Sigmoid colon (tissue), 4 donors: Measurements from ENCODE around the gene COL4A5.

Source experiments
- EP300 ChIP-seq, 4 donors: sonication (generic); formaldehyde crosslinking; IDR thresholded peaks; one replicate each; pipeline ENCODE4 v1.6.1; 2017; ENCODE audit warnings: antibody characterized with exemption in 4 of 4
- POLR2A ChIP-seq, 2 donors: fragments of 450-650 bp; IDR thresholded peaks; one replicate each; pipeline ENCODE4 v1.6.1; 2016; ENCODE audit warnings: antibody characterized with exemption in 2 of 2, mild to moderate bottlenecking in 2 of 2, moderate library complexity in 2 of 2
- POLR2AphosphoS5 ChIP-seq, 4 donors: sonication (generic); formaldehyde crosslinking; IDR thresholded peaks; one replicate each; pipeline ENCODE4 v1.6.1; 2017; ENCODE audit warnings: antibody characterized with exemption in 4 of 4
- TF ChIP-seq, protein P1 (sequence below), 4 experiments: fragments of 450-650 bp in 3 of 4; fragments of 200-600 bp in 1 of 4; IDR thresholded peaks; one replicate each; pipeline ENCODE4 v1.5.1; 2016 to 2019; ENCODE audit warnings: antibody characterized with exemption in 4 of 4, mild to moderate bottlenecking in 3 of 4, moderate library complexity in 2 of 4

DNA sequence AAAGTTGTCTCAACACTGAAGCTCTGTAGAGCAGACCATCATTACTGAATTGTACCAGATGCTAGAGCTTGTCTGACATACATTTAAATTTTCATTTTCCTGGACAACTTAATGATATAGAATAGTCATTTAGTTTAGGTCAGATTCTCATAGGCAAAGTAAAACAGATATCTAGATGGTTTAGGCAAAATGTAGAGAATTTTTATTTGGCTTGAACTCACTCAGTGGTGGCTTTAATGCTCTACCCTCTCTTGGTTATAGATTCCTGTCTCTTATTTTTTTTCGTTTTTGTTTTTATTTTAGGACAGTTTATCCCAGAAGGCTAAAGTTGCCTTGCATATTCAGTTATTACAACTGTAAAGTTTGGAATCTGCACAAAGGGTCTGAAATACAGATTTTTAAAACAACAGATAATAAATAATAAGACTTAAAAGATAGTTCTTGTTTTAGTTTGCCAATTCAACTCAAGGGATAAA, 300.7 kb downstream of the COL4A5 start:
- TF ChIP-seq POLR2AphosphoS5 (IDR thresholded peaks at IDR 0.05) (no peak), POLR2A (IDR thresholded peaks at IDR 0.05) (no peak), EP300 (IDR thresholded peaks at IDR 0.05) (no peak)
- TF ChIP-seq, protein P1, sequence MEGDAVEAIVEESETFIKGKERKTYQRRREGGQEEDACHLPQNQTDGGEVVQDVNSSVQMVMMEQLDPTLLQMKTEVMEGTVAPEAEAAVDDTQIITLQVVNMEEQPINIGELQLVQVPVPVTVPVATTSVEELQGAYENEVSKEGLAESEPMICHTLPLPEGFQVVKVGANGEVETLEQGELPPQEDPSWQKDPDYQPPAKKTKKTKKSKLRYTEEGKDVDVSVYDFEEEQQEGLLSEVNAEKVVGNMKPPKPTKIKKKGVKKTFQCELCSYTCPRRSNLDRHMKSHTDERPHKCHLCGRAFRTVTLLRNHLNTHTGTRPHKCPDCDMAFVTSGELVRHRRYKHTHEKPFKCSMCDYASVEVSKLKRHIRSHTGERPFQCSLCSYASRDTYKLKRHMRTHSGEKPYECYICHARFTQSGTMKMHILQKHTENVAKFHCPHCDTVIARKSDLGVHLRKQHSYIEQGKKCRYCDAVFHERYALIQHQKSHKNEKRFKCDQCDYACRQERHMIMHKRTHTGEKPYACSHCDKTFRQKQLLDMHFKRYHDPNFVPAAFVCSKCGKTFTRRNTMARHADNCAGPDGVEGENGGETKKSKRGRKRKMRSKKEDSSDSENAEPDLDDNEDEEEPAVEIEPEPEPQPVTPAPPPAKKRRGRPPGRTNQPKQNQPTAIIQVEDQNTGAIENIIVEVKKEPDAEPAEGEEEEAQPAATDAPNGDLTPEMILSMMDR (IDR thresholded peaks at IDR 0.05): no peak
